HEK293T (cell line): ENCODE data around the gene PLB1.

Source experiments
- BHLHE40 ChIP-seq: fragments of 450-650 bp; IDR thresholded peaks from 2 replicates; pipeline ENCODE4 v1.6.1; 2016; ENCODE audit warnings: mild to moderate bottlenecking, moderate library complexity, borderline replicate concordance
- FOXA1 ChIP-seq: fragments of 450-650 bp; IDR thresholded peaks from 2 replicates; pipeline ENCODE4 v1.6.1; 2016; ENCODE audit warnings: mild to moderate bottlenecking
- PKNOX1 ChIP-seq: fragments of 450-650 bp; IDR thresholded peaks from 2 replicates; pipeline ENCODE4 v1.6.1; 2016
- SP1 ChIP-seq: fragments of 450-650 bp; IDR thresholded peaks from 2 replicates; pipeline ENCODE4 v1.6.1; 2017
- ZNF384 ChIP-seq: fragments of 450-650 bp; IDR thresholded peaks from 2 replicates; pipeline ENCODE4 v1.6.1; 2016

GRCh38 chr2:28606986-28607441, 111.2 kb downstream of the PLB1 start:
- TF ChIP-seq PKNOX1 (no peak), ZNF384 (no peak), SP1 (no peak), FOXA1 (no peak), BHLHE40 (no peak)
